ENCODE results near the gene CAND2. TPM values are rescaled to one million over a fixed set of nuclear protein-coding genes. Genes with fewer than 3 reads are reported as not detected.

The CAND2 gene
- total RNA-seq, 4 donors from 2014 or later = 1.3 to 2.2 (median 1.5) TPM

- TF ChIP-seq CTCF (IDR thresholded peaks at IDR 0.05; ENCODE audit: low read depth) = no peak
These were observed 14.2 kb upstream of the CAND2 start for GRCh38 chr3:12782172-12782815.

GRCh38 chr3:12785096-12785495 is 11.4 kb upstream of the CAND2 start:
- no peak for TF ChIP-seq CTCF (IDR thresholded peaks at IDR 0.05; ENCODE audit: low read depth)

- TF ChIP-seq CTCF (IDR thresholded peaks at IDR 0.05; ENCODE audit: low read depth) = no peak
These were observed 5.0 kb upstream of the CAND2 start for GRCh38 chr3:12791430-12791829.

GRCh38 chr3:12793701-12794100 is 2.8 kb upstream of the CAND2 start:
- TF ChIP-seq CTCF (IDR thresholded peaks at IDR 0.05; ENCODE audit: low read depth) = no peak

GRCh38 chr3:12797124-12797891 is 828 bp downstream of the CAND2 start:
- no peak for TF ChIP-seq CTCF (IDR thresholded peaks at IDR 0.05; ENCODE audit: low read depth)

- no peak for TF ChIP-seq CTCF (IDR thresholded peaks at IDR 0.05; ENCODE audit: low read depth)
These were observed 1.5 kb downstream of the CAND2 start for GRCh38 chr3:12797892-12798558.

- no peak for TF ChIP-seq CTCF (IDR thresholded peaks at IDR 0.05; ENCODE audit: low read depth)
These were observed 2.2 kb downstream of the CAND2 start for GRCh38 chr3:12798559-12799179.
